HG03575 (cell line): Measurements from ENCODE around the gene CHRNG.

Experiments
- ATAC-seq: cut with Tn5 transposase; IDR thresholded peaks from one replicate; pipeline ENCODE4 v1.9.1; 2021; ENCODE audit not compliant: unreplicated experiment, insufficient number of reproducible peaks, low FRiP score; ENCODE audit errors: extremely low read depth

The CHRNG gene

DNA sequence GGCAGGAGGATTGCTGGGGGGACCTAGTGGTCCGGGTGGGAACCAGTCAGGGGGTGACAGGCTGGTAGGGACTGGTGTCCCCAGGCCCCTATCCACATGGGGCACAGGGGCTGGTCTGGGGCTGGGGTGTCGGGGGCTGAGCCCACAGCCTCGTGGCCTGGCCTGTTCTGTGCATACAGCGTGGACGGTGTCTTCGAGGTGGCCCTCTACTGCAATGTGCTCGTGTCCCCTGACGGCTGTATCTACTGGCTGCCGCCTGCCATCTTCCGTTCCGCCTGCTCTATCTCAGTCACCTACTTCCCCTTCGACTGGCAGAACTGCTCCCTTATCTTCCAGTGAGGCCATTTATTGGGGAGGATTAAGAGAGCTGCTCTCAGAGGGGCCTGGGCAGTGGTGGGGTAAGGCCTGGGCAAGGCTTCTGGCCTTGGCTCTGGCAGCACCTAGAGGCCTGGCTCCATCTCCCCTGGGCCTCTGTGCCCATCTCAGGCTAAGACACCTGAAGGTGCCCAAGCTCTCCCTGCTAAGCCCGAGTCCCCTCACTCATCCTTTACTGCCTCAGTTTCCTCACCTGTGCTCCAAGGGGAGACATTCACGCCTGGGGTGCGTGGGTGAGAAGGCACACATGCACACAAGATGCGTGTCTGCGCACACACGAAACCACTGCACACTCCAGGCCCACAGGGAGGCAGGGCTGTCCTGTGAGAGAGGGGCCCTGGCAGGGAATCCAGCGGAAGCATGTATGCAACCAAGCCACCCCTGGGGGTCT, 1.9 kb downstream of the CHRNG start:
- no peak for ATAC-seq

DNA sequence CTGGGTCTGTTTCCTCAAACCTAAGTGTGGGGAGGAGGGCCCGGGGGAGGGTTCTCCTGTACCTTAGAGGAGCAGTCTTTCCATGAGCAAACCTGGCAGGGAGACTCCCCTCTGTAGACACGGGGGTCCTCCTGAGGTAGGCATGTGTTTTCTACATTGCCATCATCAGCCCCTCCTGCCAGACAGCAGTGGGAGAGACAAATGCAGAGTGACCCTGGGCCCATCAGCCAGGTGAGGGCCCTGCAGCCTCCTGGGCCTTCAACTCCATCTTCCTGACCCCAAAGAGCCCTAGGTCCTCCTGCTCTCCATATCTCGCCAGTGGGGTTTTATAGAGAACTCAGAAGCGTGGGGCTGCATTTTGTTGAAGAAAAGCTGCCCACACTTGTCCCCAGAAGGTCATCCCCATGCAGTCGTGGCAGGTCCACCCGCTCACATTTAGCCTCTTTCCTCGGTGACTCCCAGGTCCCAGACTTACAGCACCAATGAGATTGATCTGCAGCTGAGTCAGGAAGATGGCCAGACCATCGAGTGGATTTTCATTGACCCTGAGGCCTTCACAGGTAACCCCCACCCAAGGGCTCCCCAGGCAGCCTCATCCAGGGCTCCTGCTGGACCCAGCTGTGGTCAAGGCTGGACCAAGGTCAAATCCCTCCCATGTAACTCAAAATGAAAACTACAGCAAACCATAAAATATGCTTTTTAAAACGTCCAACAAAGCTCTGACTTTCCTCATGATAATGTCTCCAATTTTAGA, 2.6 kb downstream of the CHRNG start:
- ATAC-seq = no peak

DNA sequence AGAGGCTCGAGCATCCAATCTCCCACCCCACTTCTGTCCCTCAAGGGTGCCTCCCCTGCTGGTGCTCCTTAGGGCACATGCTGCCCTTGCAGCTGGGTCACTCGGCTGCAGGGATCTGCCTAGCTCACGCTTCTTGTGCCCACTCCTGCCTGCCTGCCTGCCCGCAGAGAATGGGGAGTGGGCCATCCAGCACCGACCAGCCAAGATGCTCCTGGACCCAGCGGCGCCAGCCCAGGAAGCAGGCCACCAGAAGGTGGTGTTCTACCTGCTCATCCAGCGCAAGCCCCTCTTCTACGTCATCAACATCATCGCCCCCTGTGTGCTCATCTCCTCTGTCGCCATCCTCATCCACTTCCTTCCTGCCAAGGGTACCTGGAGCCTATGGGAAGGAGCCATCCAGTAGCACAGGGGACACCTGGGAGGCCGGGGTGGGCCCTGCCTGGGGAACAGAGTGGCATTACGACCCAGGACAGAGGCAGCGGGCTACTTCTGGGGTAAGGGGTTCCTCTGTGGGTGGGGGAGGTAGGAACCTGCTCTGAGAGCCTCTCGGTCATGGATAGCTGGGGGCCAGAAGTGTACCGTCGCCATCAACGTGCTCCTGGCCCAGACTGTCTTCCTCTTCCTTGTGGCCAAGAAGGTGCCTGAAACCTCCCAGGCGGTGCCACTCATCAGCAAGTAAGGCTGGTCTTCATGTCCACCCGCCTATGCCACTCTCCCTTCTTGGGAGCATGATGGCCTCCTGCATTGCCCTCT, 3.4 kb downstream of the CHRNG start:
- no peak for ATAC-seq

- ATAC-seq = no peak
Observed at GRCh38 chr2:232543491-232543890, 4.0 kb downstream of the CHRNG start.

DNA sequence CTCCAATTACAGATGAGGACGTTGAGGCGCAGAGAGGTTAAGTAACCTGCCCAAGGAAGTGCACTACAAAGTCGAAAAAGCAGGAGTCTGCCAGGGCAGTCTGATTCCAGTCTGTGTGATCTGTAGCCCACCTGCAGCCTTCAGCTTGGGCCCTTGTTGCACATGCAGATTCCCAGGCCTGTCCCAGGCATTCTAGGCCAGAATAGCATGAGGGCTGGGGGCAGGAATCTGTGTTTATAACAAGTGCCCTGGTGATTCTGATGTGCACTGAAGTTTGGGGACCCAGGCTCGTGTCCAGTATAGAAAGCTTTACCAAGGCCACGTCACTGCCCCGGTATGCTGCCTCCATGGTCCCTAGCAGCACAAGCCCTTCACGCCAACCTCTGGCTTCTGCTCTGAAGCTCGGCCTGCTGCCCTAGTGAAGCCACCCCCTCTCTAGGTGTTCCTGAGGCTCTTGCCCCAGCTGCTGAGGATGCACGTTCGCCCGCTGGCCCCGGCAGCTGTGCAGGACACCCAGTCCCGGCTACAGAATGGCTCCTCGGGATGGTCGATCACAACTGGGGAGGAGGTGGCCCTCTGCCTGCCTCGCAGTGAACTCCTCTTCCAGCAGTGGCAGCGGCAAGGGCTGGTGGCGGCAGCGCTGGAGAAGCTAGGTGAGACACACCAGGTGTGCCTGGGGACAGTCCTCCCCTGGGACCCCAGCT, 4.6 kb downstream of the CHRNG start:
- ATAC-seq = no peak

- ATAC-seq = no peak
Observed at GRCh38 chr2:232544674-232545073, 5.2 kb downstream of the CHRNG start.

- no peak for ATAC-seq
Observed at GRCh38 chr2:232545511-232546375, 6.3 kb downstream of the CHRNG start.

- ATAC-seq = no peak
Observed at GRCh38 chr2:232547991-232548390, 8.5 kb downstream of the CHRNG start.

GRCh38 chr2:232549655-232550353, 10.3 kb downstream of the CHRNG start:
- no peak for ATAC-seq

DNA sequence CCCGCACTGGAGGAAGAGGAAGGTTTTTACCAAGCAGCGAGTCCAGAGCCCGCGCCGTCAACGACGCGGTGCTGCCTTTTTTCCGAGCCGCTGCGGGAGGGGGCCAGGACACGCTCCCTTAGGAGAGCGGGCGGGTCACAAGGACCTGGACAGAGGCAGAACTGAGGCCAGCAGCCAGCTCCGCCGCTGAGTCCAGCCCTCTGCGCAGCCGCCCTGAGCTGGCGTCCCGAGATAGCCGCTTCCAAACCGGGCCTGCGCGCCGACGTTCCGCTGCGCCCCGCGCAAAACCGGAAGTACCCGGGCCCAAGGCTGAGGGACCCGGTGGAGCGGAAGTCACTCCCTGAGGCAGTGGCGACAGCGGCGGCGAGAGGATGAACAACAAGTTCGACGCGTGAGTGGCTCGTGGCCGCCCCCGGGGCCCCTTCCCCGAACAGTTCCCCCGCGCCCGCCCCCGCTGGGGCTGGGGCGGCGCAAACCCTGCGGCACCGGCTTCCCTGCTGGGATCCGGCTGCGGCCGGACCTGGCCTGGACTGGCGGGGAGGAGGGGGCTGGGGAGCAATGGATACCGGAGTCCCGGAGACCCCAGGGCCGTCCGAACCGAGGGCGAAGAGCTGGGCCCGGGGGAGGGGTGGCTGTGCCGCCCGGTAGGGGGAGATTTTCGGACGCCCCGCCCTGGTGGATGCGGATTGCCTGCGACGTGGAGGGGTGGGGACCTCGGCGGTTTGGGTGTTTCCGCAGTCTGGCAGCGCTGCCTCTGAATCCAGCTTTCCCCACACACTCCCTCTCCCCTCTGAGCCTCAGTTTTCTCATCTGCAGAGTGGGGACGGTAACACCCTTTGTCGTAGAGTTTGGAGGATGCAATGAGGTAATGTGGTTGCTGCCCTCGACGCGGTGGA, 11.1 kb downstream of the CHRNG start, which contains the start of the genes EIF4E2 and TIGD1:
Gene EIF4E2 (plus strand): TSS at position 336 of the 896 bp plus-strand sequence. CDS start 36 bp downstream, at position 372.
Gene TIGD1 (minus strand): TSS at position 204 of the 896 bp plus-strand sequence. CDS start 675 bp downstream, outside the sequence.
- peak; percentile 74 for ATAC-seq

GRCh38 chr2:232551250-232551638, 11.8 kb downstream of the CHRNG start:
- no peak for ATAC-seq

DNA sequence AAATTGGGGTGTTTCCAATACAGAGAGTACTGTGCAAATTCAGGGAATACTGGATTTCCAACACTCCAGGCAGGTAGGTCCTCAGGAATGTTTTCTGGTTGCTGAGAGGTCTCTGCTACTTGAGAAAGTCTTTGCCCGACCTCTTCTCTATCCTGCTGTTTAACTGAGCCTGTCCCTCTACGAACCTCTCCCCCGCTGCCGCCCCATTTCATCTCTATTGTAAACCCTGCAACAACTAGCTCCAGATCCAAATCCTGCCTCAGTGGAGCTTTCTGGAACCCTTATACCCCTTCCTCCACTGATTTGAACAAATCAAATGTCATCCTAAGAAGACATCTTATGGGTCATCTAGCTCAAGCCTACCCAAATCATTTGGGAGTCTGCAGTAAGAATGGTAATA, 12.3 kb downstream of the CHRNG start:
- no peak for ATAC-seq

GRCh38 chr2:232556426-232556825, 16.9 kb downstream of the CHRNG start:
- ATAC-seq = no peak

GRCh38 chr2:232562515-232563151, 23.1 kb downstream of the CHRNG start:
- ATAC-seq = no peak

DNA sequence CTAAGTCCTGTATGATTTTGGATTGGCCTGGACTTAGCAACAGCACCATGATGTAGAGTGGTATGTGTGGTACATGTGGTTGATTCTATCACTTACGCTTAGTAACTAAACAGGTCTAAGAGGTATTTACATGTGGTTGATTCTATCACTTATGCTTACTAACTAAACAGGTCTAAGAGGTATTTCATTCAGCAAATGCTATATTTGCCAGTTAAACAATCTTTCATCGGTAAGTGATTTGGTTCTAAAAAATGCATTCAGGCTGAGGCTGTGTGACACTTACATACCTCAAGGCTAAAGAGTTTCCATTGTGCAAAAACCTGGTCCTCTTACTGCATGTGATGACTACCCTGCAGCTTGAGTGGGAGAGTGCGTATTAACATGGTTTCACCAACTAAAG, 24.1 kb downstream of the CHRNG start:
- ATAC-seq = no peak

DNA sequence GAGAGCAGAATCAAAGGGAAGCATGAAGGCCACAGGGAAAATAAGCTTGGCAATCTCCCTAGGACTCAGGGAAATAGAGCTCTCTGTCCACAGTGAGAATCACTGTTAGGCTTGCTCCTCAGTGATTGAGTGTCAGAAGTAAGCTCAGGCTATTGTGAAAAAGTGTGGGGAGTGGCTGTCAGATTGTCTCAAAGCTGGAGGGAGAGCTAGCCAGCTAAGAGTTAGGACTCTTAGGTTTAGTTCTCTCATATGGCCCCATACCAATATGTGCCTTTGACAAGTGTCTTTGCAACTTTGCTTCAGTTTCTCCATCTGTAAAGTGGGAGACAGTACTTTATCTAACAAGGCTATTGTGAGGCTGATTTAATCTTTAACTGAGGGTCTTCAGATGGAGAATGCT, 28.2 kb downstream of the CHRNG start:
- ATAC-seq = no peak
